ENCODE measurements around the gene TOM1L1.

Gene TOM1L1

DNA sequence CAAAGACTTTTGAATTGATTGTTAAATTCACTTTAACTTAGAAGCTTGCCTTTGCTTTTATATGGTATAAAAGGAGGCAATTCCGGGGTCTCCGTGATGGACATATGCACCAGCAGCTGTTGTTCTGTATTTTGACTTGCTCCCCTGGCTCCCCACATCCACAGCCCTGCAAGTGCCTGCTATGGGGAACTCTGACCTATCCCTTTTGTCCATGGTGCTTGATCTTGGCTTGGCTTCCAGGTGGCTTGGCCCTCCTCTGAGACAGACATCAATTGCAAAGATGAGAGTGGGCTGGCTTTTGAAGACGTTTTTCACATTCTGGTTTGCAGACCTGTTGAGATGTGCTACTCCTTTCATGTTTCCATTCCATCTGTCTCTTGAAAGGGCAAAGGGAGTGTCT is 26.9 kb downstream of the TOM1L1 start:
- Histone ChIP-seq H3K4me1 (ENCODE audit: control insufficient read depth, insufficient read depth, low read length) (no peaks in the 10 kb centered on the region), H3K4me3 (ENCODE audit: low read depth, low read length) (no peak overlapping the region), H3K9me3 (ENCODE audit: control insufficient read depth, insufficient read depth, low read length) (no peaks in the 10 kb centered on the region), H3K36me3 (ENCODE audit: control insufficient read depth, insufficient read depth, low read length) (peaks cover 17% of the 10 kb centered on the region), H3K9ac (ENCODE audit: low read depth, low read length) (no peak overlapping the region), H3K27me3 (ENCODE audit: control insufficient read depth, insufficient read depth, low read length) (no peaks in the 10 kb centered on the region)

DNA sequence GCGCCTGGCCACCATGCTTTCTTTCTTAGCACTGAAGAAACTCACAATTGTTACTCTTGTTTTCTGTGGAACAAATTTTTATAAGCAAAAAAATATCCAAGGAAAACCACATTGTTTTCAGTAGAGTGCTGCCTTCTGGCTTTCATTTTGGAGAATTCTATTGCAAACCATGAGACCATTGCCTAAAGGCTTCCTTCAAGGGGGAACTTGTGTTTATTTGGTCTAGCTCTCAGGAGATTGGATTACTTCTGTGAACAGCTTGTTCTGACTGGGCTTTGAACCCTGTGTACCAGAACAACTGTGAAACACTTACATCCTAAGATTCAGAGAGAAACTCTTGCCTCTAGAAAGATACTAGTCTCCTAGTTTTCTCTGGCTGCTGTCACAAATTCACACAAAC is 32.1 kb downstream of the TOM1L1 start:
- no peaks in the 10 kb centered on the region for H3K4me1 ChIP-seq (ENCODE audit: control insufficient read depth, insufficient read depth, low read length)
- no peaks in the 10 kb centered on the region for H3K27me3 ChIP-seq (ENCODE audit: control insufficient read depth, insufficient read depth, low read length)
- H3K36me3 ChIP-seq (ENCODE audit: control insufficient read depth, insufficient read depth, low read length): peaks cover 44% of the 10 kb centered on the region
- H3K4me3 ChIP-seq (ENCODE audit: low read depth, low read length): no peak overlapping the region
- H3K9me3 ChIP-seq (ENCODE audit: control insufficient read depth, insufficient read depth, low read length): no peaks in the 10 kb centered on the region
- no peak overlapping the region for H3K9ac ChIP-seq (ENCODE audit: low read depth, low read length)

DNA sequence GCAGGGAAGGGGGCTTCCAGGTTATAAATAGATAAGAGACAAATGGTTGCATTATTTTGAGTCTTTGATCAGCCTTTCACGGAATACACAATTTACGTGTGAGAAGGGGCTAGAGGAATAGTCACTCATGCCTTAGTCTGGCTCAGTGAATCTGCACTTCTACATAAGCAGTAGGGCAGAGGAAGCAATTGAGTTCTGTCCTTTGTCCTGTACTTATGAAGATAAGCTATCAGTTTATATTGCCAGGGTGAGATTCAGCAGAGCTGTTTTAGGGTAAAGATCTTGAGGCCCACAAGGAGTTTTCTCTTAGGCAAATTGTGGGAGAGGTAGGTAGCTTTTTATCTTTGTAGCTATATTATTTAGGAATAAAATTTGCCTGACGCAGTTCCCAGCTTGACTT is 33.3 kb downstream of the TOM1L1 start:
- Histone ChIP-seq H3K36me3 (ENCODE audit: control insufficient read depth, insufficient read depth, low read length) (peaks cover 44% of the 10 kb centered on the region), H3K4me1 (ENCODE audit: control insufficient read depth, insufficient read depth, low read length) (no peaks in the 10 kb centered on the region), H3K27me3 (ENCODE audit: control insufficient read depth, insufficient read depth, low read length) (no peaks in the 10 kb centered on the region), H3K9ac (ENCODE audit: low read depth, low read length) (no peak overlapping the region), H3K4me3 (ENCODE audit: low read depth, low read length) (no peak overlapping the region), H3K9me3 (ENCODE audit: control insufficient read depth, insufficient read depth, low read length) (no peaks in the 10 kb centered on the region)

DNA sequence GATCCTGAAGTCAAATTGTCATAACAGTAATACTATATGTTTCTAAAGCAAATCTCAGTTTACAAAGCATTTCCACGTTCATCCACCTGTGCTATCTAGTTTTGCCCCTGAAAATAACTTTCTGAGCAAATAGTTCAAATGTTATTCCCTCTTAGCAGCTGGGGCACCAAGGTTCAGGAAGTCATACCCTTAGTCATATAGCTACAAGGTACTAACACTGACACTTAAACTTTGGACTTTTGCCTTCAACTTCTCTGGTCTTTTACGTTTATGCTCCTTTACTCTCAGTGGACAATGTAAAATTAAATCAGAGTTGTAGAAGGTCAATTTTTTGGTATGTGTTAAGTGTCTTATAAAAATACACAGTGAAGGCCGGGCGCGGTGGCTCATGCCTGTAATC is 34.8 kb downstream of the TOM1L1 start:
- no peaks in the 10 kb centered on the region for H3K4me1 ChIP-seq (ENCODE audit: control insufficient read depth, insufficient read depth, low read length)
- H3K27me3 ChIP-seq (ENCODE audit: control insufficient read depth, insufficient read depth, low read length): no peaks in the 10 kb centered on the region
- H3K9me3 ChIP-seq (ENCODE audit: control insufficient read depth, insufficient read depth, low read length): no peaks in the 10 kb centered on the region
- no peak overlapping the region for H3K4me3 ChIP-seq (ENCODE audit: low read depth, low read length)
- H3K36me3 ChIP-seq (ENCODE audit: control insufficient read depth, insufficient read depth, low read length): peaks cover 38% of the 10 kb centered on the region
- no peak overlapping the region for H3K9ac ChIP-seq (ENCODE audit: low read depth, low read length)

DNA sequence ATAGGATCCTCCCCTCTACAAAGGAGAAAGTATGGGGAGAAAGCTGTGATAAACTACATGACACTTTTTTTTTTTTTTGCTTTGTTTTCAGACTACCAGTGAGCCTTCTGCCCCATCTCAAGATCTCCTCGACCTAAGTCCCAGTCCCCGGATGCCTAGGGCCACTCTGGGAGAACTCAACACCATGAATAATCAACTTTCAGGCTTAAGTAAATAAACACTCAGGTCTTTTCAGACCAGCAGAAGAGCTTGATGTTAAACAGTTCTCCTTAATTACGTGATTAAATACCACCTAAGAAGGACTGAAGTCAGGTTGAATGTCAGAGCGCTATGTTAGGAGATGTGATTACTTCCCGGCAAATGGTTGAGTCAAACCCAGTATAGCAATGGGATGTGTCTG is 36.4 kb downstream of the TOM1L1 start:
- no peak overlapping the region for H3K9ac ChIP-seq (ENCODE audit: low read depth, low read length)
- no peaks in the 10 kb centered on the region for H3K27me3 ChIP-seq (ENCODE audit: control insufficient read depth, insufficient read depth, low read length)
- H3K4me1 ChIP-seq (ENCODE audit: control insufficient read depth, insufficient read depth, low read length): no peaks in the 10 kb centered on the region
- H3K9me3 ChIP-seq (ENCODE audit: control insufficient read depth, insufficient read depth, low read length): no peaks in the 10 kb centered on the region
- H3K4me3 ChIP-seq (ENCODE audit: low read depth, low read length): no peak overlapping the region
- peaks cover 32% of the 10 kb centered on the region for H3K36me3 ChIP-seq (ENCODE audit: control insufficient read depth, insufficient read depth, low read length)

DNA sequence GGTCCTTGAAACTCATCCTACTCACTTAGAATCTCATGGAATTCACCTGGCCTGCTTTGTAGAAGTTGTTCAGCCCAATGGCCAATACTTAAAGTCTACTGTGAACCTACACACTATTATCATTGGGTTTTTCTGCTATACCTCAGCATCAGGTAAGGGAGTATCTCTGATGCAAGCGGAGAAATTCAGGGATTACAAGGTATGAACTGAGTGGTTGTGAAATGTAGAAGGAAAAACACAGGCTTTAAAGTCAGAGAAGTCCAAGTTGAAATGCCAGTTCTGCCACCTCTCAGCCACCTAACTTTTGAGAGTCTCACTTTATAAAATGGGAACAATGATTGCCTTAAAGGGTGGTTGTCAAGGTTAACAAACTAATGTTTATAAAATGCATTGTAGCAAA is 36.8 kb downstream of the TOM1L1 start:
- Histone ChIP-seq H3K9ac (ENCODE audit: low read depth, low read length) (no peak overlapping the region), H3K4me3 (ENCODE audit: low read depth, low read length) (no peak overlapping the region), H3K9me3 (ENCODE audit: control insufficient read depth, insufficient read depth, low read length) (no peaks in the 10 kb centered on the region), H3K27me3 (ENCODE audit: control insufficient read depth, insufficient read depth, low read length) (no peaks in the 10 kb centered on the region), H3K36me3 (ENCODE audit: control insufficient read depth, insufficient read depth, low read length) (peaks cover 32% of the 10 kb centered on the region), H3K4me1 (ENCODE audit: control insufficient read depth, insufficient read depth, low read length) (no peaks in the 10 kb centered on the region)

DNA sequence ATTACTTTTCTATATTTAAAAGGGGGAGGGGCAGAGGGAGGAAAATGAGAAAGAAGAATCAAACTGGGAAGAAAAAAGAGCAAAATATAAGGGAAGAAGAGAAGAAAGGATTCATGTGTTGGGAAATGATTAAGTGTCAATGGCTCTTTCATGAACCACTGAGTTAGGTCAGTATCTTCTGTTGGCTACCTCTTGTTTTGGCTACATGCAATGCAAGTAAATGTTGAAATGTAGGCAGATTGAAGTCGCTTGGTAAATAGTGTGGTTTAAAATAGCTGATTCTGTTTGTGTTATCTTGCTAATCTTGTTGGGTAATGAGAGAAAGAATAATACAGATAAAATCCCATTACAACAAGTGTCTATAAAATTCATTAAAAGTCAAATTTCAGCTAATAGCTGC is 40.6 kb downstream of the TOM1L1 start:
- Histone ChIP-seq H3K9me3 (ENCODE audit: control insufficient read depth, insufficient read depth, low read length) (no peaks in the 10 kb centered on the region), H3K4me3 (ENCODE audit: low read depth, low read length) (no peak overlapping the region), H3K4me1 (ENCODE audit: control insufficient read depth, insufficient read depth, low read length) (no peaks in the 10 kb centered on the region), H3K36me3 (ENCODE audit: control insufficient read depth, insufficient read depth, low read length) (peaks cover 10% of the 10 kb centered on the region), H3K9ac (ENCODE audit: low read depth, low read length) (no peak overlapping the region), H3K27me3 (ENCODE audit: control insufficient read depth, insufficient read depth, low read length) (no peaks in the 10 kb centered on the region)

DNA sequence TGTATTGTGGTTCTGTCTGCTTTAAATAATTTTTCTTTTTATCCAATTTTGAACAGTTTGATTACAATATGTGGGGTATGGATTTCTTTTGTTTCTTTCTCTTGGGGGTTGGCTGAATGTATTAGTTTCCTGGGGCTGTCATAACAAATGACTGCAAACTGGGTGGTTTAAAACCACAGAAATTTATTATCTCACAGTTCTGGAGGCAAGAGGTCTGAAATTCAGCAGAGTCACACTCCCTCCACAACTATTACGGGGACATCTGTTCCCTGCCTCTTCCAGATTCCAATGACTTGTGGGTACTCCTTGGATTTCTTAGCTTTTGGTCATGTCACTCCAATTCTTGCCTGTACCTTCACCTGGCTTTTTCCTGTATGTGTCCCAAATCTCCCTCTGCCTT is 44.1 kb downstream of the TOM1L1 start:
- no peaks in the 10 kb centered on the region for H3K9me3 ChIP-seq (ENCODE audit: control insufficient read depth, insufficient read depth, low read length)
- H3K27me3 ChIP-seq (ENCODE audit: control insufficient read depth, insufficient read depth, low read length): no peaks in the 10 kb centered on the region
- H3K4me3 ChIP-seq (ENCODE audit: low read depth, low read length): no peak overlapping the region
- no peak overlapping the region for H3K9ac ChIP-seq (ENCODE audit: low read depth, low read length)
- peaks cover 6% of the 10 kb centered on the region for H3K36me3 ChIP-seq (ENCODE audit: control insufficient read depth, insufficient read depth, low read length)
- no peaks in the 10 kb centered on the region for H3K4me1 ChIP-seq (ENCODE audit: control insufficient read depth, insufficient read depth, low read length)

DNA sequence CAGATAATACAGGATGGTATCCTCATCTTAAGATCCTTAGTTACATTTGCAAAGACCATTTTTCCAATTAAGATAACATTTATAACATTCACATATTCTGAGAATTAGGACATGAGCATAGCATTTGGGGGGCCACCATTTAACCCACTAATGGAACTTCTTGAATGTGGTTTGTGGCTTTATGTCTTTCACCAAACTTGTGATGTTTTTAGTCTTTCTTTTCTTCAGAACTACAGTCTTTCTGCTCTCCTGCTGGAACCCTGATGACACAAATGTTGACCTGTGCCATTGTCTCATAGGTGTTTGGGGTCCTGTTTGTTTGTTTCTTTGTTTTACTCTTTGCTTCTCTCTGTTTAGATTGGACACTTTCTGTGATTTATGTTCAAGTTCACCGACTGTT is 44.6 kb downstream of the TOM1L1 start:
- Histone ChIP-seq H3K9ac (ENCODE audit: low read depth, low read length) (no peak overlapping the region), H3K4me3 (ENCODE audit: low read depth, low read length) (no peak overlapping the region), H3K27me3 (ENCODE audit: control insufficient read depth, insufficient read depth, low read length) (no peaks in the 10 kb centered on the region), H3K4me1 (ENCODE audit: control insufficient read depth, insufficient read depth, low read length) (no peaks in the 10 kb centered on the region), H3K9me3 (ENCODE audit: control insufficient read depth, insufficient read depth, low read length) (no peaks in the 10 kb centered on the region), H3K36me3 (ENCODE audit: control insufficient read depth, insufficient read depth, low read length) (peaks cover 6% of the 10 kb centered on the region)

DNA sequence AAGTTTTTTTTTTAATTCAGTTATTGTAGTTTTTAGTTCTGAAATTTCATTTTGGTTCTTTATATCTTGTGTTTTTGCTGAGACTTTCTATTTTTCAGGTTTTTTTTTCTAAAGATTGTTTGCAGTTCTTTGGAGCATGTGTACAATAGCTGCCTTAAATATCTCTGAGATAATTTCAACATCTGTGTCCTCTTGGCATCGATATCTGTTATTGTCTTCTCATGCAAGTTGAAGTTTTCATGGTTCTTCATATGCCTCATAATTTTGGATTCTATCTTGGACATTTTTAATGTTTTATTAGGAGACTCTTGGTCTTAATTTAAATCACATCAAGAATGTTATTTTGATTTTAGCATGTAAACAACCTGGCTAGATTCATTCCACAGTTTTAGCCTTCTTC is 45.0 kb downstream of the TOM1L1 start:
- no peaks in the 10 kb centered on the region for H3K27me3 ChIP-seq (ENCODE audit: control insufficient read depth, insufficient read depth, low read length)
- no peaks in the 10 kb centered on the region for H3K9me3 ChIP-seq (ENCODE audit: control insufficient read depth, insufficient read depth, low read length)
- H3K9ac ChIP-seq (ENCODE audit: low read depth, low read length): no peak overlapping the region
- no peaks in the 10 kb centered on the region for H3K4me1 ChIP-seq (ENCODE audit: control insufficient read depth, insufficient read depth, low read length)
- H3K36me3 ChIP-seq (ENCODE audit: control insufficient read depth, insufficient read depth, low read length): peaks cover 4% of the 10 kb centered on the region
- H3K4me3 ChIP-seq (ENCODE audit: low read depth, low read length): no peak overlapping the region

DNA sequence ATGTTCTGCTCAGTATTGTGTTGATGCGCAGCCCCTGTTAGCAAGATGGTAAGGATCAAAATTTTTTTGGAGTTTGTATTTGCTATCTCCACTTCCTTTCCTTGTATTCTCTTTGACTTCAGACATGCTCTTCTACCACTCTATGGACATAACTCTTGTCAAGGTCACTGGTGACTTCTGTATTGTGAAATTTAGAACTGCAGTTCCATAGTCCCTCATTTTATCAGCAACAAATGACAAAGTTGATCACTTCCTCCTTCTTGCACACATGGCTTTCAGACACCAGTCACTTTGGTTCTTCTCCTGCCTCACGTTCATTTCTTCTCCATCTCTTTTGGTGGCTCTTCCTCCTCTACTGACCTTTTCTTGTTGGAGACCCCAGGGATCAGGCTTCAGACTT is 46.7 kb downstream of the TOM1L1 start:
- Histone ChIP-seq H3K4me1 (ENCODE audit: control insufficient read depth, insufficient read depth, low read length) (no peaks in the 10 kb centered on the region), H3K9me3 (ENCODE audit: control insufficient read depth, insufficient read depth, low read length) (no peaks in the 10 kb centered on the region), H3K9ac (ENCODE audit: low read depth, low read length) (no peak overlapping the region), H3K36me3 (ENCODE audit: control insufficient read depth, insufficient read depth, low read length) (peaks cover 4% of the 10 kb centered on the region), H3K27me3 (ENCODE audit: control insufficient read depth, insufficient read depth, low read length) (no peaks in the 10 kb centered on the region), H3K4me3 (ENCODE audit: low read depth, low read length) (no peak overlapping the region)

DNA sequence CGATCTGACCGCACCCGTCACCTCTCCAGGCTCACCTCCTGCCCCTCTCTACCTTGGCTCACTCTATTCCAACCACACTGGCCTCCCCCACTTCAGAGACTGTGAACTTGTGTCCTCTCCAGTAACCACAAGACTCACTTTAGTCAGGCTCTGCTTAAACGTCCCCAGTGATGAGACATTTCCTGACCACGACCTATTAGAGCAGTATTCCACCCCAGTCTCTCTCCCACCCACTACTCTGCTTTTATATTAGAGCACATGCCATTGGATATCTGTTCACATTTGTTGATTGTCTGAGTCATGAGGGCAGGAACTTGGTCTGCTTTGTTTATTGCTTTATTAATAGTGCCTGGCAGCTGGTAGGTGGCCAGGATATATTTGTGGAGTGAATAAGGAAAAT is 47.7 kb downstream of the TOM1L1 start:
- H3K4me3 ChIP-seq (ENCODE audit: low read depth, low read length): no peak overlapping the region
- no peaks in the 10 kb centered on the region for H3K27me3 ChIP-seq (ENCODE audit: control insufficient read depth, insufficient read depth, low read length)
- H3K36me3 ChIP-seq (ENCODE audit: control insufficient read depth, insufficient read depth, low read length): peaks cover 8% of the 10 kb centered on the region
- H3K9ac ChIP-seq (ENCODE audit: low read depth, low read length): no peak overlapping the region
- H3K4me1 ChIP-seq (ENCODE audit: control insufficient read depth, insufficient read depth, low read length): no peaks in the 10 kb centered on the region
- no peaks in the 10 kb centered on the region for H3K9me3 ChIP-seq (ENCODE audit: control insufficient read depth, insufficient read depth, low read length)

DNA sequence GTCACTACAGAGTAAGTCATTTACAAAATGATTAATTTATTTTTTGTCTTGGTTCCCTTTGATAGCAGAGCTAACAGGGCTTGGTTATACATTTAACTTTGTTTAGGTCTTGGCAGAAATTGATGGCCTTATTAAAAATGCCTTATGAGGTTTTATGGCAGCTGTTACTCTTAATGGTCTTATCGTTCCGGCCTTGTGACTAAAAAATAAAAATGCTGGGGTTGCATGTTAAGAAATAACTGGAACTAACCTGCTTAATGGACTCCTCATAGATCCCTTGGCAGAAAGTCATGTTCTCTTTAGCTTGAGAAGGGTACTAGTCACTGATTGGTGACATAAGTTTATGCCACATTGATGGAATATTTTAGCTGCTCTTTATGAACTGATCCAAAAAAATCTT is 49.5 kb downstream of the TOM1L1 start:
- Histone ChIP-seq H3K27me3 (ENCODE audit: control insufficient read depth, insufficient read depth, low read length) (no peaks in the 10 kb centered on the region), H3K4me1 (ENCODE audit: control insufficient read depth, insufficient read depth, low read length) (no peaks in the 10 kb centered on the region), H3K9me3 (ENCODE audit: control insufficient read depth, insufficient read depth, low read length) (no peaks in the 10 kb centered on the region), H3K36me3 (ENCODE audit: control insufficient read depth, insufficient read depth, low read length) (peaks cover 16% of the 10 kb centered on the region), H3K4me3 (ENCODE audit: low read depth, low read length) (no peak overlapping the region), H3K9ac (ENCODE audit: low read depth, low read length) (no peak overlapping the region)

Data from iPS-15b (cell line).